ENCODE measurements around the gene ABCC6.
"Not testable (repeated sequence)": the region's sequence is repeated elsewhere in the genome, so short reads cannot be mapped to it uniquely, and the experiment has no call there.

ABCC6 gene

GRCh38 chr16:16161319-16161718 lies 62.0 kb downstream of the ABCC6 start:
- no peak for DNase-seq (ENCODE audit: low read depth)

- DNase-seq (ENCODE audit: low read depth) = no peak
These were observed 63.6 kb downstream of the ABCC6 start for GRCh38 chr16:16159662-16160061.

- DNase-seq (ENCODE audit: low read depth) = no peak
These were observed 64.4 kb downstream of the ABCC6 start for GRCh38 chr16:16158741-16159374.

- DNase-seq (ENCODE audit: low read depth) = no peak
These were observed 65.1 kb downstream of the ABCC6 start for GRCh38 chr16:16158082-16158658.

- DNase-seq (ENCODE audit: low read depth) = no peak
These were observed 66.1 kb downstream of the ABCC6 start for GRCh38 chr16:16157166-16157565.

- DNase-seq (ENCODE audit: low read depth) = no peak
These were observed 68.1 kb downstream of the ABCC6 start for GRCh38 chr16:16155234-16155633.

GRCh38 chr16:16154281-16154951 lies 68.9 kb downstream of the ABCC6 start:
- no peak for DNase-seq (ENCODE audit: low read depth)

- DNase-seq (ENCODE audit: low read depth) = not testable (repeated sequence)
These were observed 70.3 kb downstream of the ABCC6 start for GRCh38 chr16:16153000-16153399.

GRCh38 chr16:16151315-16151714 lies 72.0 kb downstream of the ABCC6 start:
- no peak for DNase-seq (ENCODE audit: low read depth)

GRCh38 chr16:16150878-16151152 lies 72.5 kb downstream of the ABCC6 start:
- no peak for DNase-seq (ENCODE audit: low read depth)

GRCh38 chr16:16150117-16150877 lies 73.0 kb downstream of the ABCC6 start:
- no peak for DNase-seq (ENCODE audit: low read depth)

- DNase-seq (ENCODE audit: low read depth) = no peak
These were observed 73.6 kb downstream of the ABCC6 start for GRCh38 chr16:16149710-16150116.

GRCh38 chr16:16148755-16149154 lies 74.5 kb downstream of the ABCC6 start:
- DNase-seq (ENCODE audit: low read depth) = no peak

- not testable (repeated sequence) for DNase-seq (ENCODE audit: low read depth)
These were observed 75.2 kb downstream of the ABCC6 start for GRCh38 chr16:16148000-16148599.

- no peak for DNase-seq (ENCODE audit: low read depth)
These were observed 75.8 kb downstream of the ABCC6 start for GRCh38 chr16:16147316-16147999.

GRCh38 chr16:16146380-16147315 lies 76.6 kb downstream of the ABCC6 start:
- no peak for DNase-seq (ENCODE audit: low read depth)

GRCh38 chr16:16145286-16145685 lies 78.0 kb downstream of the ABCC6 start:
- DNase-seq (ENCODE audit: low read depth) = no peak

GRCh38 chr16:16144416-16144815 lies 78.9 kb downstream of the ABCC6 start:
- DNase-seq (ENCODE audit: low read depth) = no peak

- DNase-seq (ENCODE audit: low read depth) = no peak
These were observed 79.4 kb downstream of the ABCC6 start for GRCh38 chr16:16143931-16144330.

GRCh38 chr16:16143038-16143763 lies 80.1 kb downstream of the ABCC6 start:
- no peak for DNase-seq (ENCODE audit: low read depth)

All from T-helper 22 cell (primary cell).